22Rv1 (cell line): ENCODE results near the gene LAPTM5.
A peak's percentile ranks its signal among the peaks of the same experiment; 100 is the strongest.

Experiments
- H3K27ac ChIP-seq: fragments of 450-650 bp; 2 replicates; pipeline ENCODE4 v1.5.1; 2017
- CTCF ChIP-seq: fragments of 450-650 bp; IDR thresholded peaks from 2 replicates; pipeline ENCODE4 v1.5.1; 2017; ENCODE audit warnings: mild to moderate bottlenecking
- ZFX ChIP-seq: fragments of 450-650 bp; IDR thresholded peaks from 2 replicates; pipeline ENCODE4 v1.6.1; 2017; ENCODE audit warnings: antibody characterized with exemption, borderline replicate concordance

LAPTM5 gene

DNA sequence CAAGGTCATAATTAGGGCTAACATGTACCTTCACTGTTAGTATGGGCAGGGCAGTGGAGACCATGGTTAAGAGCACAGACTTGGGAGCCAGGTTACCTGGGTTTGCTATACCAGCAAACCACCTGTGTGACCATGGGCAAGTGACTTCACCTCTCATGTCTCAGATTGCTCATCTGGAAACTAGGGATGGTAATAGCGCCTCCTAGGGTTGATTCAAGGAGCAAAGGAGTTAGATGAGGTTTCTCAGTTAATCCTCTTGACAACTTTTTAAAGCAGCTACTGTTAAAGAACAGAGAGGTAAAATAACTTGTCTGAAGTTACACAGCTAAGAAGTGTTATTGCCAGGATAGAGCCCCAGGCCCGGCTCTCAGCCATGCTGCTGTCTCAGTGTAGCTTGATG, 33.4 kb downstream of the LAPTM5 start:
- TF ChIP-seq CTCF (peak; percentile 39), ZFX (no peak)

GRCh38 chr1:30723331-30723755, 34.2 kb downstream of the LAPTM5 start, which contains the start of gene MATN1:
TSS of gene MATN1 (minus strand) at chr1:30723585. CDS start at chr1:30723551, 34 bp downstream.
- TF ChIP-seq ZFX (no peak), CTCF (no peak)
- no peak within 1 kb of the TSS for H3K27ac ChIP-seq

More for the DNA sequence above, 33.4 kb downstream of the LAPTM5 start:
- H3K27ac ChIP-seq = no peak overlapping the region

DNA sequence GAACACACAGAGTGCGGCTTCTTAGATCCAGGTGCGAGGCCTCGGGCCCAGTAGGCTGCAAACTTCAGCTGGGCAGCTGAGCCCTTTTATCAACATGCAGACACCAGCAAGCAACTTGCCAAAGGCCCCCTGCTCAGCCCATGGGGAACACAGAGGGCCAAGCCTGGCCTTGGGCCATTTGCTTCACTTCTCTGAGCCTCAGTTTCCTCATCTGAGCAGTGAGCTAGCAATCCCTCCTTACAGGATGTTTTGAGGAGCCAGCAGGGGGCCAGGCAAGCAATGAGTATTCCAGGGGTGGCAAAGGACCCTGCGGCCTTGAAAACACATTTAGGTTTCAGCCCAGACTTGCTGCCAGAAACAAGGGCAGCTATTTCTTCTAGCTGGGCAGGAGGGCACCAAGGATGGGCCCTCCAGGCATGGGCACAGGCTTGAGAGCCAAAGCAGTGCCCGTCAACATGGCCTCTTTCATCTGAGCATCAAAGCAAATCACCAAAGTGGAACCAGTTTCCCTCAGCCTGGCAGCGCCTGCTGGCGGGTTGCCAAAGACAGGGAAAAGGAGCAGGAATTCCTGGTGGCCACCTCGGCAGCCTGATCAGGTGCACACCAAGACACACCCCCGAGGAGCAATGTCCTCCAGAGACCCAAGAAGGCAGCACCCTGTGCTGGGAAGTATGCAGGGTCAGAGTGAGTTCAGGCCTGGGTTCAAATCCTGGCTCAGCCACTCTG, 35.6 kb downstream of the LAPTM5 start:
- no peak overlapping the region for H3K27ac ChIP-seq

GRCh38 chr1:30721341-30721793, 36.2 kb downstream of the LAPTM5 start:
- TF ChIP-seq ZFX (no peak), CTCF (no peak)
- no peak overlapping the region for H3K27ac ChIP-seq

More for the DNA sequence above, 35.6 kb downstream of the LAPTM5 start:
- TF ChIP-seq CTCF (no peak), ZFX (no peak)

GRCh38 chr1:30720271-30721223, 37.0 kb downstream of the LAPTM5 start:
- TF ChIP-seq ZFX = no peak
- no peak for TF ChIP-seq CTCF
- no peak overlapping the region for H3K27ac ChIP-seq

DNA sequence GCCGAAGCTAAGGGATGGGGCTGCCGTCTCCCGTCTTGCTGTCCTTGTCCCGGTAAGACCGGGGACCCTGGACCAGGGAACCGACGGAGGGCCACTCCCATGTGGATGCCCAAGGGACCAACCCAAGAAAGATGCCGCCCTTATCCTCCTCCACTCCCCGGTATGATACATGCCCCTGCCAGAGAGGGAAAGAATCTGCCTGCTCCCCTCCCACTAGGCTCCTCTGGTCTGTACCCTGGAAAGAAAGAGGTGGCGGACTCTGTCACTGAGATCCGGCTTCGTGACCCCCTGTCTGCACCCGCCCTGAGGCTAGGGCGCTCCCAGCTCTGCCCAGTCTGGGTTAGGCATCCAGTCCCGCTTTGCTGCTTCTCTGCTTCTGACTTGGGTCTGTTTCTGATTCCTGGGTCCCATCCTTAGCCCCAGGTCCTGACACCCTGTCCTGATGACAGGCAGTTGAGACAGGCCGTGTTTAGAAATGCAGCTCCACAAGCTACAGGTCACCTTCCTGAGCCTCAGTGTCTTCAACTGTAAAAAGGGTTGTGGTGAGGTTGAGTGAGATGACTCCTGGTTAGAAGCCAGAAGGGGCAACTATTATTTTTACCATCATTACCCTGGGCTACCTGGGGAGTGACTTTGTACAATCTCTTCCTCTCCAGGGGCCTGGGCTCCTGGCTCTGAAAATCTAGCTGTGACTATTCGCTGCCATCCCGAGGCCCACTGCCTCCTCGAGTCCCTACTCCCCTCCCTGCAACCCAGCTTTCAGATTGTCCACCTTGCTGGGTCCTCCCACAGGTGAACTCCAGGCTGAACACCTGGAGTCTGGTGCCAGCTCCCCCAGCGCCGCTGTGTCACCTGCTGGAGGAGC, 37.9 kb downstream of the LAPTM5 start:
- H3K27ac ChIP-seq = peak overlapping the region; percentile 86

More for the DNA sequence above, 37.9 kb downstream of the LAPTM5 start:
- TF ChIP-seq ZFX (no peak), CTCF (peak; percentile 60)
